ENCODE measurements around the gene SEBOX.

SEBOX gene

DNA sequence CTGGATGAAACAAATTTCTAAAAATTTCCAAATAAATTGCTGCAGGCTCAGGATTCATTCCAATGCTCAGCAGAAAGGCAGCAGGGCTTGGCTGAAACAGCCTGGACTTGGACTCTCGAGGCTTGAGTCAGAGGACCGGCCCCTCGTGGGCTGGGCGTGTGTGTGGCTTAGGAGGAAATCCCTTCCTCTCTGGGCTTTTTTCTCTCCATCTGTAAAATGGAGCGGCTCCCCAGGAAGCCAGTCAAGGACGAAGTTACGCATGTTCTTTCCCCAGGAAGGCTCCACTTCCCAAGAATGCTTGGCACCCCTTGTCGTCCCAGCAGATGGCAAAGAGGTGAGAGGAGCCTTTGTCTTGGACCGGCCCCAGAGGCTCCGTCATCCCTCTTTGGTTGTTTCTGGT lies 27.5 kb upstream of the SEBOX start:
- no peak for DNase-seq

DNA sequence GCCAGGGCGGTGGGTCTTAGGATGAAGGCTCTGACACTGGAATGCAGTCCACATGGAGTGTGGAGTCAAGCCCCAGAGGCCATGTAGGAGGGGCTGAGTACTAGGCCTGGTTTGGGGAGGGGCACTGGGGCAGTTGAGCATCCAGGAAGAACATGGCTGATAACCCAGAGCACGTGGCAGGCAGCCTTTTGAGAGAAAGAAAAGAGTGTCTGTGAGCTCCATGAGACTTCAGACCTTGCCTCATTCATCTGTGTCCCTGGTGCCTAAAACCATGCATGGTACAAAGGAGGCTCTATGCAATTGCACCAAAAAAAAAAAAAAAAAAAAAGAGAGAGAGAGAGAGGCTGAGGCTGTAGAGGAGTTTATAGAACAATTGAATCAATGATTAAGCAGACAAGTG lies 26.4 kb upstream of the SEBOX start:
- no peak for DNase-seq

DNA sequence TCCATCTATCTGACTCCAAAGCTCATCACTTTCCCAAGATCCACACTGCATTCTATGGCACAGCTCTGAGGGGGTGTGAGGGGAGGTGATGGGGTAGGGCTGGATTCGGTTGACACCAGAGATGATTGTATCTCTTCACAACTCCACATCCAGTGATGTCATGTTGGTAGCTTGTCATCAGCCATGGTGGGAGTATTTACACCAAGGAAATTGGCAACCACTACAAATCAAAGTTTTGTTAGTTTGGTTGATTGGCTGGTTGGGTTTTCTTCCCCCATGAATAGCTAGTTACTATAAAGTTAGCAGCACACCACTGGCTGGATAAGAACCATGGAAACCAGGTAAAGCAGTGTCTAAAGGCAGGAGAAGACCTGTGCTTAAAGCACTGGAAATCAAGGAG lies 26.0 kb upstream of the SEBOX start:
- DNase-seq = no peak

DNA sequence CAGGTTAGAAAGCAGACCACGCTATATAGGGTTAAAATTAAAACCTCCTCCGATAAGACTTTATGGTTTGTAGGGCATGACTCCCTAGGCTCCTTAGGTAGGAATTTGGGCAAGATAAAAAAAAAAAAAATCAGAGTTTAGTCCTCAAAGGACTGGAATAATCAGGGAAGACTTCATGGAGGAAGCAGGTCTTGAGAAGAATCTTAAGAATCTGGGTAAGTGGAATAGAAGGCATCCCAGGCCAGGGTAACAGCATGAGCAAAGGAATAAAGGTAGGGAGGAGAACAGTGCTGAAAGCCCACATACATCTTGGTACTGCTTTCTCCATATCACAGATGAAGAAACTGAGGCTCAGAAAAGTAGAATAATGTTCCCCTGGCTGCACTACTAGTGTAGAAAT lies 25.6 kb upstream of the SEBOX start:
- DNase-seq = no peak

DNA sequence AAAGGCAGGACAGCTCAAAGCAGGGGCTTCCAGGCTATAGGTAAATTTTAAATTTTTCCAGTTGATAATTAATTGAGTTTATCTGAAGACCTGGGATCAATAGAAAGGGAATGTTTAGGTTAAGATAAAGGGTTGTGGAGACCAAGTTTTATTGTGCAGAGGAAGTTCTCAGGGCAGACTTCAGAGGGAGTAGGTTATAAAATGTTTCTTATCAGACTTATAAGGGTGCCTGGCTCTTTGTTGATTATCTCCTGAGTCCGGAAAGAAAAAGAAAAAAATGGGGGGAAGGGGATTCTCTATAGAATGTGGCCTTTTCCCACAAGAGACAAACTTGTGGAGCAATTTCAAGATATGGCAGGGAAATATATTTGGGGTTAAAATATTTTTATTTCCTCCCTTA lies 25.1 kb upstream of the SEBOX start:
- no peak for DNase-seq

DNA sequence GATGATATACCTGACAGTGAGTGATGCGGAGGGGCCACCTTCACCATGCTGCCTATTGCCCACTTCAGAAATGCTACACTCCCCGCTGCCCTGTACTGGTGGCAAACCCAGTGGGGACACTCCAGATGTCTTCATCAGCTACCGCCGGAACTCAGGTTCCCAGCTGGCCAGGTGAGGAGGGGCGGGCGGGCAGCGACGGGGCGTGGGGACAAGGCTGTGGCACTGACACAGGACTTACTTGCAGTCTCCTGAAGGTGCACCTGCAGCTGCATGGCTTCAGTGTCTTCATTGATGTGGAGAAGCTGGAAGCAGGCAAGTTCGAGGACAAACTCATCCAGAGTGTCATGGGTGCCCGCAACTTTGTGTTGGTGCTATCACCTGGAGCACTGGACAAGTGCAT lies 23.1 kb upstream of the SEBOX start:
- DNase-seq = no peak

DNA sequence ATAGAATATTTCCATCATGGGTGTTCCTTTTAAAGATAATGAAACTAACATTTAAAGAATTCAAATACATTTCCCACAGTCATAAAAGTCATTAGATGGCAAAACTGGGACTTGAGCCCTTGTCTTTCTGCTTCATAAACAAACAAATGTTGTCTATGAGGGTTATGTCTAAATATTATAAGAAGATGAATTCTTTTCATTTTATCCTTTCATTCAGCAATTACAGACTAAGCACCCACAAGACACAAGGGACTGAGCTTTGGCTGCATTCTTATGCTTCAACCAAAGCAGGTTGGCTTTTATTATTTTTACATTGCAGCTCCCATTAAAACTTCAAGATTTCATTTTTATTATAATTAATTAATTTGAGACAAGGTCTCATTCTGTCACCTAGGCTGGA lies 21.4 kb upstream of the SEBOX start:
- DNase-seq = no peak

DNA sequence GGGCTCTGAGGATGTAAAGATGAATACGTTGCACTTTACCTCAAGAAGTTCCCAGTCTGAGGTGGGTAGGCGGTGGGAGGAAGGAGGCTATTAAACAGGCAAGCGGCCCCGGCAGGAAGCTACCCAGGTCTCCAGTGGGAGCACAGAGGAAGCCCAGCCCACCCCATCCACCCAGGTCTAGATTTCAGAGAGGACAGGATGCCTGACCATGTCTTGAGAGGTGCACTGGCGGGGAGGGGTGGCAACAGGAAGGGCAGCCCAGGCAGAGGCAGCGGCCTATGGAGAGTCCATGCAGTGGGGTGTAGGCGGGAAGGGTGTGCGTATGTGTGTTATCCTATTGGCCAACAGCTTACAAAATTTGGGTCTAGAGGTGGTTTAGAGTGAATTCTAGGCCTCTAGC lies 20.4 kb upstream of the SEBOX start:
- DNase-seq = no peak

DNA sequence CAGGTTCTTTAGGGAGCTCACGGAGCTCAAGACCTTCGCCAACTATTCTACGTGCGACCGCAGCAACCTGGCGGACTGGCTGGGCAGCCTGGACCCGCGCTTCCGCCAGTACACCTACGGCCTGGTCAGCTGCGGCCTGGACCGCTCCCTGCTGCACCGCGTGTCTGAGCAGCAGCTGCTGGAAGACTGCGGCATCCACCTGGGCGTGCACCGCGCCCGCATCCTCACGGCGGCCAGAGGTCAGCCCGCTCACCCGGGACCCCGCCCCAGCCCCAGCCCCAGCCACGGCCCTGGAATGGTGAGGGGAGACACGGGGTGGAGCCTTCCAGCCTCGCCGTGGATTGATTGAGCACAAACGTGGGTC lies 20.0 kb upstream of the SEBOX start:
- DNase-seq = no peak

DNA sequence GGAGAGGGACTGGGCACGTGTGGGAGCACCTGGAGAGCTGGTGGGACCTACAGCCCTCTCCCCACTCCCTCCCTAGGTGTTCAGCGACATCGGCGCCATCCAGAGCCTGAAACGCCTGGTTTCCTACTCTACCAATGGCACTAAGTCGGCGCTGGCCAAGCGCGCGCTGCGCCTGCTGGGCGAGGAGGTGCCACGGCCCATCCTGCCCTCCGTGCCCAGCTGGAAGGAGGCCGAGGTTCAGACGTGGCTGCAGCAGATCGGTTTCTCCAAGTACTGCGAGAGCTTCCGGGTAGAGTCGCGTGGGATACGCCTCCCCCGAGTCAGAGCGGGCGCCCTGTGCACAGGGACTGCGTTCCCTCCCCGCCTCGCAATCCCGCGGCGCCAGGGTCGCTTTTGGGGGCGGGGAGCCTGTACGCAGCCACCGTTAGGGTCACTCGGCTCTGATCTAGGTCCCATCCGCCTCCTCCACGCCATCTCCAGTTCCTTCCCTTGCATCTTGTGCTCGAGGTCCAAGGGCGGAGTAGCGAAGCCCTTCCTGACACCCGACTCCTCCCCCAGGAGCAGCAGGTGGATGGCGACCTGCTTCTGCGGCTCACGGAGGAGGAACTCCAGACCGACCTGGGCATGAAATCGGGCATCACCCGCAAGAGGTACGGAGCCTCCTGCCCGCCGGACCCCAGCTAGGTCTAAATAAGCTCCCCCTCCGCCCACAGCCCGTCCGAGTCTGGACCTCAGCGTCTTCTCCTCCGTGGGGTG lies 19.5 kb upstream of the SEBOX start:
- no peak for DNase-seq

DNA sequence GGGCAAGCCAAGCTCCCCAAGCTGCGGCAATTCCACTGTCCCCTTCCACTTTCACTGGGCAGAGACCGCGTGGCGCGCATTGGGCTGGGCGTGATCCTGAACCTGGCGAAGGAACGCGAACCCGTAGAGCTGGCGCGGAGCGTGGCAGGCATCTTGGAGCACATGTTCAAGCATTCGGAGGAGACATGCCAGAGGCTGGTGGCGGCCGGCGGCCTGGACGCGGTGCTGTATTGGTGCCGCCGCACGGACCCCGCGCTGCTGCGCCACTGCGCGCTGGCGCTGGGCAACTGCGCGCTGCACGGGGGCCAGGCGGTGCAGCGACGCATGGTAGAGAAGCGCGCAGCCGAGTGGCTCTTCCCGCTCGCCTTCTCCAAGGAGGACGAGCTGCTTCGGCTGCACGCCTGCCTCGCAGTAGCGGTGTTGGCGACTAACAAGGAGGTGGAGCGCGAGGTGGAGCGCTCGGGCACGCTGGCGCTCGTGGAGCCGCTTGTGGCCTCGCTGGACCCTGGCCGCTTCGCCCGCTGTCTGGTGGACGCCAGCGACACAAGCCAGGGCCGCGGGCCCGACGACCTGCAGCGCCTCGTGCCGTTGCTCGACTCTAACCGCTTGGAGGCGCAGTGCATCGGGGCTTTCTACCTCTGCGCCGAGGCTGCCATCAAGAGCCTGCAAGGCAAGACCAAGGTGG lies 16.3 kb upstream of the SEBOX start:
- no peak for DNase-seq

DNA sequence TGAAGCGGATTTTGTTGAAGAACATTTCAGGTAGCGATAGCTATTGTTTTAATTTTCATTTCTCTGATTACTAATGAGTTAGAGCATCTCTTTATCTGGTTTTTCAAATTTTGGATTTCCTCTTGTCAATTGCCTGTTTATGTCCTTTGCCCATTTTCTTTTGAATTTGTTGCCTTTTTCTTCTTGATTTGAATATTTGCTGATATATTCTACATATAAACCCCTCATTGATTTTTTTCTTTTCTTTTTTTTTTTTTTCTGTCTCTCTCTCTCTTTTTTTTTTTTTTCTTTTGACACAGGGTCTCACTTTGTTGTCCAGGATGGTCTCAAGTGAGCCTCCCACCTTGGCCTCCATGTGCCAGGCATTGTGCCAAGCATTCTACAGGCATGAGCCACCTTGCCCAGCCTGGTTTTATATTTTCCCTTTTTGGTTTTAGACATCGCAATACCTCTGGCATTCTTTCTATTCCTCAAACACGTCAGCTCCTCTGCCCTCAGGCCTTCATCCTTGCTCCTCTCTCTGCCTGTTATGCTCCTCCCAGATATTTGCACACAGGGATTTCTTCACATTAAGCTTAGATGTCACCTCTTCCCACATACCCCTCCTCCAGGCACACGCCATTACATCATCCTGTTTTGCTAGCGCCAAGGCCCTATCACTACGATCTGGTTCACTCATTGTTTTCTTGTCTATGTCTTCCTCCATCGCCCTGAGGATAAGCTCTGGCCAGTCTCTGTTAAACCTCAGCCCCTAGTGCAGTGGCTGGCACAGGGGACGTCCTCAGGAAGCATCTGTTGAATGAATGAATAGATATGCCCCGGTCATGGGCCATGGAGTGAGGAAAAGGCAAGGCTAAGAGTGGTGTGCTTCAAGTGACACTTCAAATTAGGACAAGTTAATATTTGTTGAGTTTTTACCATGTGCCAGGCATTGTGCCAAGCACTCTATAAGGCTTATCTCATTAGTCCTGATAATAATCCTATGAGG lies 15.1 kb upstream of the SEBOX start:
- DNase-seq = no peak

DNA sequence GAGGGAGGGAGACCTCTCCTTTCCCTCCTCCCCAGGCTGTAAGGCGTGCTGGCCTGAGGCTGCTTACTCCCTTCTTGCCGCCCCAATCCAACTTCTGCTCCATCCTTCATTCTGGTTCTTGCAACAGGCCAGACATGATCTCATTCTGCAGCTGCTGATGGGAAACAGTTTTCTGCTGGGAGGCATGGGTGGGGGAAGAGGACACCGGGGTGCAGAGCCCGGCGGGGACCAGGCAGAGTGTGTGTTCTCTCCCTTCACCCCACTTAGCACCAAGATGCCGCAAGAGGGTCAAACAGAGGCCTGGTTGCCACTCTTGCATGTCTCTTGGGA lies 7.9 kb upstream of the SEBOX start:
- no peak for DNase-seq

DNA sequence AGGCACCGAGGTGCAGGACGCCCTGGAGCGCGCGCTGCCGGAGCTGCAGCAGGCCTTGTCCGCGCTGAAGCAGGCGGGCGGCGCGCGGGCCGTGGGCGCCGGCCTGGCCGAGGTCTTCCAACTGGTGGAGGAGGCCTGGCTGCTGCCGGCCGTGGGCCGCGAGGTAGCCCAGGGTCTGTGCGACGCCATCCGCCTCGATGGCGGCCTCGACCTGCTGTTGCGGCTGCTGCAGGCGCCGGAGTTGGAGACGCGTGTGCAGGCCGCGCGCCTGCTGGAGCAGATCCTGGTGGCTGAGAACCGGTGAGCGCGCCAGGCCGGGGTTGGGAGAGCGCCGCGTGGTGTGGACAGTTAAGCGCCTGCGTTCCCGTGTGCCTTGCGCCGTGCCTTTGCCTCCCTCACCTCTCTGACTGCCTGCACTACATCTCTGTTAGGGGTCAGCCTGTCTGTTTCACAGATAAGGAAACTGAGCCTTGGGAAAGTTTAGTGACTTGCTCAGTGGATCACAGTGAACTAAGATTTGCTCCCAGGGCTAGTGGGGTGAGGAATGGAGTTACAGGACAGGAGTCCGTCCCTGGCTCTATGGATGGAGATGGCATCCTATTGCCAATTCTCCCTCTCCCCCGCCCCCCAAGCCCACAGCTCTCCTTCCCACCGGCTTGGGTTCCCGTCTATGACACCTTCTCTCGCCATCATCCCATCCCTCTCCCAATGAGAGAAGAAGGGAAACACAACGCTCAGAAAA lies 7.4 kb upstream of the SEBOX start:
- no peak for DNase-seq

DNA sequence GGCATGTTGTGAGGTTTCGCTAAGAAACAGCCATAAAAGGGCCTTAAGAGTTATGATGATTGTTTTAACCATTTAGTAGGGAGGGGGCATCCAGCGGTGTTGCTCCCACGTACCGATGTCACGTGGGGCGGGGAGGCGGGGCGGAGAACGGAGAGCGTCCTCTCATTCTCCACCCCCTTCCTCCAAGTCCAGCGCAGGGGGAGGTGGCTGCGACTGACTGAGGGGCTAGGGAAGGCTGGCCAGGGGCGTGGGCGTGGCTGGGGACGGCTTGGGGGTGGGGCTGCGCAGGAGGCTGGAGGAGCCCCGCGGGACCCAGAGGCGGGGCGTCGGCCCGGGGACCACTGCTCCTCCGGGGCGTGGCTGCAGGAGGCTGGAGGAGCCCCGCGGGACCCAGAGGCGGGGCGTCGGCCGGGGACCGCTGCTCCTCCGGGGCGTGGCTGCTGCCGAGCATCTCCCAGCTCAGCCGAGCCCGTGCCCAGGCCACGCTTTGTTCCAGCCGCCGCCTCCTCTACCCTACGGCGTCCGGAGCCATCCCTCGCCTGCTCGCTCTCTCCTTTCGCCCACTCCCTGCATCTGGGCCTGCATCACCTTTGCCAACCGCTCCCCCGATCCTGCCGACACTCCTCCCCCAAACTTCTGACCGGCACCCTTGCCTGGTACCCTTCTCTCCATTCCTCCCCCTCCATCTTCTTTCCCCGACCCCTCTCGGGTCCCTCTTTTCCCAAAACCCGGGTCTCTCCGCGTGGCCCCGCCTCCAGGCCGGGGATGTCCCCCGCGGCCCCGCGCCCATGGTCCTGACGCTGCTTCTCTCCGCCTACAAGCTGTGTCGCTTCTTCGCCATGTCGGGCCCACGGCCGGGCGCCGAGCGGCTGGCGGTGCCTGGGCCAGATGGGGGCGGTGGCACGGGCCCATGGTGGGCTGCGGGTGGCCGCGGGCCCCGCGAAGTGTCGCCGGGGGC lies 6.5 kb upstream of the SEBOX start, which contains the start of gene SARM1:
Gene SARM1 (plus strand): TSS at position 450 of the 958 bp plus-strand sequence. CDS start 339 bp downstream, at position 789.
- peak; percentile 91 for DNase-seq

DNA sequence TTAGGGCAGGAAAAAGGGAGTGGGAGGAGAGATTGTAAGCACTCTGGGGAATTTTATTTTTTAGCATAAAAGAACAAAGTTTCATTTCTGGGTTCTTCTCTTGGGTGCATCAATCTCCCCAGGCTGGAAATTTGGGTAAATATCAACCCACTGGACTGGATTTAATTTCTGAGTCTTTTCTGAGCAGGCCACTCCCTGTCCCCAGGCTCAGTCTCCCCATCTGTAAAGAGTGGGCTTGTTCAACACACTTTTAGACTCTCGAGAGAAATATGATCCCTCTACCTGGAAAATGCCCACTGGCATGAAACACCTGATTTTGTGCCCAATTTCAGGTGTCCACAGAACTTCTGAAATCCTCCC lies 5.7 kb upstream of the SEBOX start:
- no peak for DNase-seq

DNA sequence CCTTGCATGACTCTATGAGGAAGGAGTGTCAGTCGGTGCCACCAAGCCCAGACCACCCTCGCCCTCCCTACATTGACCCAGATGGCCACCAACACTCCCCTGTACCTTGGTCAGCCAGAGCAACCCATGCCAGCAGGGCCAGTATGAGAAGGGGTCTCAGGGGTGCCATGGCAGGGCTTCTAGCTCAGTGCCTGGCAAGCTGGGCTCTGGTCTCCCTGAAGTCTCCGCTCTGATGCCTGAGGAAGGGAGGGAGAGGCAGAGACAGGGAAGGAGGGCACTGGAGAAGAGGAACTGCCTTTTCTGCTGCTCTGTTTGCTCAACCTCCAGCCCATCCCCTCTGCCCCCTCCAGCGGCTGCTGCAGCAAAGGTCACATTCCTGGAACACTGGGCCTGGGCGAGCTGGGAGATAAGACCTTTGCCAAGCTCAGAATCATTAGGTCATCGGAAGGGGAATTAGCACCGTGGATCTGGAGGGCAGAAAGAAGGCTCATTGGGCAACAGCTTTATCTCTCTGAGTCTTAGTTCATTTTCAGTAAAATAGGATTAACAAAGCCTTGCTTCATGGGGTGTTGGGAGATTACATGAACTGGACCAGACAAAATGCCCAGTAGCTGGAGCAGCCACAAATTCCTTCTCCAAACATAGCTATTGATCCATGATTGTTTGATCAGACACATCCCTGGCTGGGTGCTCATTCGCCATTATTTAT lies 5.2 kb upstream of the SEBOX start, which contains the start of gene VTN:
Gene VTN (minus strand): TSS at position 273 of the 709 bp plus-strand sequence. CDS start 104 bp downstream, at position 169.
- no peak for DNase-seq

DNA sequence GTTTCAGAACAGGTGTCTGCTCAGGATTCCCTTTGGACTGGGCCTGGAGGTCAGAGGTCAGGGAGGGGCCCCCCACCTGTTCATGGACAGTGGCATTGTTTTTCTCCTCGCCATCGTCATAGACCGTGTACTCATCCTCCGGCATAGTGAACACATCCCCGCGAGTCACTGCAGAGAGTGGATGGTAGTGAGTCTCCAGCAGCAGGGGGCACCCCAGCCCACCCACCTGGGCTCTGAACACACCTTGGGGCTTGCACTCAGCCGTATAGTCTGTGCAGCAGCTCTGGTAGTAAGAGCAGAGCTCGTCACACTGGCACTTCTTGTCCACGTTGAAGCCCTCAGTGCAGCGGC lies 4.7 kb upstream of the SEBOX start:
- DNase-seq = no peak

DNA sequence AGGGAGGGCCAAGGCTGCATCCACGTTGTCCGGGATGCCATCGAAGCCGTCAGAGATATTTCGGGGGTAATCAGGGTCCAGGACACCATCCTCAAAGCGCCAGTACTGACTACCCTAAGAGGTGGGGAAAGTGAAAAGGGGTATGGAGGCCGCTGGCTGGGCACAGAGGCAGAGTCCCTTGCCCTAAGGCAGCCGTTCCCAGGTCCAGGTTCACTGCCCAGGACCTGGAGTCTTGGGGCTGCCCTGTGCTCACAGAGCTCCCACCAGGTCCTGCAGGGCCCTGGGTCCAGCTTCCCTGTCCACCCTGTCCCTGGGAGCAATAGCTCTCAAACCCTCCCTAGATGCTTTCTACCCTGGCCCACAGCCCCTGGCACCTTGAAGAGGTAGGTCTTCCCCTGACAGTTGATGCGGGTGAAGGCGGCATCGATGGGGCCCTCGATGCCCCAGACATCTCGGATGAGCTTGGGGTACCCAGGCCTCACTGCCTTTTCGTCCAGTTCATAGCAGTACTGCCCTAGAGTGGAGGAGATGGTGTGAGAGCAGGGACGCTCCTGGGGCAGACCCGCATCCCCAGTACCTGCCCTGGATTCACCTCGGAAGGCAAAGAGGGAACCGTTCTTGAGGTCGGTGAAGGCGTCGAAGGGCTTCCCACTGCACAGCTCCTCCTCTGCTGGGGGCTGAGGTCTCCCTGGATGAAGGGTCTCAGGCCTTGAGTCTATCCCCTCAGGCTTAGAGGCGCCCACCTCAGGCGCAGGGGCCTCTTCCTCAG lies 4.1 kb upstream of the SEBOX start:
- no peak for DNase-seq

DNA sequence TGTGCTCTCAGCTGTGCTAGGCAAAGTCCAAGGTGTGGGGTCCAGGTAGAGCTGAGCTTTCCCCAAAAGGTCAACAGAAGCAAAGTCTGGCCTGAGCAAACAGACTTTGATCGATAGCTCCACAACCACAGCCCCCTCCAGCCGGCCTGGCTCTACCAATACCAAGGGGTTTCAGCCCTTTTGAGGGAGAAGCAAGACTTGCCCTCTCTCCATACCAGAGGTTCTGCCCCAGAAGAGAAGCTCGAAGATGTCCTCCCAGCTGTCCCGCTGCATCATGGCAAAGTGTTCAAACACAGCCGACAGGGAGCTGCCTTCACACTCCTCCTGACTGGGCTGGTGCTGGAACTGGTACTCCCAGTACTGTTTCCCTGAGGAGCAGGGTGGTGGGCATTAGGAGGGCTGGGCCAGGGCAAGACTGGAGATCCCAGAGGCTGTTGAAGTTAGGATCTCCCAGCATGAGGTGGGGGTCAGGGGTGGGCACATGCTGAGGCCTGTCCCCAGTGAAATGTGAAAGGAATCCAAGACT lies 3.4 kb upstream of the SEBOX start:
- DNase-seq = no peak

All from NCI-H1694 (cell line).